ENCODE results near the gene NPEPPS.
"Not testable (repeated sequence)": the region's sequence is repeated elsewhere in the genome, so short reads cannot be mapped to it uniquely, and the experiment has no call there.

DNA sequence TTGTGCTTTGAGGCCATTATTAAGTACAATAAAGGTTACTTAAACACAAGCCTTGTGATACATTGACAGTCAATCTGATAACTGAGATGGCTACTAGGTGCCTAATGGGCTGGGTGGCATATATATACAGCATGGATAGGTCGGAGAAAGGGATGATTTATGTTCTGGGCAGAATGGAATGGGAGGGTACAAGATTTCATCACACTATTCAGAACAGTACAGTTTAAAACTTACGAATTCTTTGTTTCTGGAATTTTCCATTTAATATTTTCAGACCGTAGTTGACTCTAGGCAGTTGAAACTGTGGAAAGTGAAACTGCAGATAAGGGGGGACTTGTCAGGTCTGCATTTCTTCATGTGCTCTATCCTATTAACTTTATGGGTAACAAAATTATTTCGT, 23.8 kb downstream of the NPEPPS start:
- TF ChIP-seq POLR2AphosphoS5, POLR2A (IDR thresholded peaks at IDR 0.05): not testable (repeated sequence)
- TF ChIP-seq, protein P1, sequence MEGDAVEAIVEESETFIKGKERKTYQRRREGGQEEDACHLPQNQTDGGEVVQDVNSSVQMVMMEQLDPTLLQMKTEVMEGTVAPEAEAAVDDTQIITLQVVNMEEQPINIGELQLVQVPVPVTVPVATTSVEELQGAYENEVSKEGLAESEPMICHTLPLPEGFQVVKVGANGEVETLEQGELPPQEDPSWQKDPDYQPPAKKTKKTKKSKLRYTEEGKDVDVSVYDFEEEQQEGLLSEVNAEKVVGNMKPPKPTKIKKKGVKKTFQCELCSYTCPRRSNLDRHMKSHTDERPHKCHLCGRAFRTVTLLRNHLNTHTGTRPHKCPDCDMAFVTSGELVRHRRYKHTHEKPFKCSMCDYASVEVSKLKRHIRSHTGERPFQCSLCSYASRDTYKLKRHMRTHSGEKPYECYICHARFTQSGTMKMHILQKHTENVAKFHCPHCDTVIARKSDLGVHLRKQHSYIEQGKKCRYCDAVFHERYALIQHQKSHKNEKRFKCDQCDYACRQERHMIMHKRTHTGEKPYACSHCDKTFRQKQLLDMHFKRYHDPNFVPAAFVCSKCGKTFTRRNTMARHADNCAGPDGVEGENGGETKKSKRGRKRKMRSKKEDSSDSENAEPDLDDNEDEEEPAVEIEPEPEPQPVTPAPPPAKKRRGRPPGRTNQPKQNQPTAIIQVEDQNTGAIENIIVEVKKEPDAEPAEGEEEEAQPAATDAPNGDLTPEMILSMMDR (IDR thresholded peaks at IDR 0.05 in 8 of 11, conservative IDR thresholded peaks at IDR 0.05 in 3 of 11) = not testable (repeated sequence)
